Small intestine (tissue), 7 donors: ENCODE data around the gene ERC2. TPM values are rescaled to one million over a fixed set of nuclear protein-coding genes. Genes with fewer than 3 reads are reported as not detected.

Source experiments
- DNase-seq, 2 donors: peaks; one replicate each; pipeline versions ENCODE4 v3.0.0 to v3.0.0-alpha.2; 2013
- FAIRE-seq: peaks from 2 replicates; lab custom pipeline; 2012; peaks lifted over from hg19 to GRCh38; lab: Jason Lieb, UNC
- H3K27ac ChIP-seq, 3 donors: one replicate each; pipeline ENCODE4 v1.5.1; 2013; ENCODE audit warnings: low read length in 2 of 3, mild to moderate bottlenecking in 2 of 3, control low read depth in 1 of 3, inconsistent platforms in 1 of 3, low read depth in 1 of 3, moderate library complexity in 1 of 3
- H3K27me3 ChIP-seq, 3 donors: one replicate each; pipeline ENCODE4 v1.6.1; 2013; ENCODE audit warnings: low read length in 3 of 3, inconsistent platforms in 1 of 3; ENCODE audit not compliant: control insufficient read depth in 3 of 3, insufficient read depth in 3 of 3
- H3K36me3 ChIP-seq, 3 donors: one replicate each; pipeline ENCODE4 v1.6.1; 2013; ENCODE audit warnings: low read length in 3 of 3, inconsistent platforms in 1 of 3, low read depth in 1 of 3, mild to moderate bottlenecking in 1 of 3, moderate library complexity in 1 of 3; ENCODE audit not compliant: control insufficient read depth in 3 of 3, insufficient read depth in 2 of 3
- H3K4me1 ChIP-seq, 3 donors: one replicate each; pipeline ENCODE4 v1.6.1; 2013; ENCODE audit warnings: low read length in 2 of 3, inconsistent platforms in 1 of 3, low read depth in 1 of 3, mild to moderate bottlenecking in 1 of 3, moderate library complexity in 1 of 3; ENCODE audit not compliant: control insufficient read depth in 3 of 3, insufficient read depth in 2 of 3
- H3K4me3 ChIP-seq, 3 donors: one replicate each; pipeline ENCODE4 v1.5.1; 2013; ENCODE audit warnings: low read length in 3 of 3, control low read depth in 1 of 3, inconsistent platforms in 1 of 3, low read depth in 1 of 3, mild to moderate bottlenecking in 1 of 3, moderate library complexity in 1 of 3
- H3K9me3 ChIP-seq, 2 donors: one replicate each; pipeline ENCODE4 v1.6.1; 2013; ENCODE audit warnings: low read depth in 1 of 2, low read length in 1 of 2; ENCODE audit not compliant: control insufficient read depth in 2 of 2, insufficient read depth in 1 of 2
- WGBS, 3 donors: extraction: QIAGEN DNeasy Blood & Tissue Kit; methylation state at CpG; one replicate each; pipeline ENCODE4 v1.1.7; 2013; 5-methylcytosine and 5-hydroxymethylcytosine counted together
- polyA plus RNA-seq, 4 donors: library from polyadenylated mRNA; stranded (reverse) in 3 of 4; unstranded in 1 of 4; fragments of 200-250 nt in 3 of 4; fragments of 120-200 nt in 1 of 4; gene quantifications; one replicate each; pipeline versions ENCODE4 v1.2.1 to v1.2.3, GENCODE V29; 2013
- donor health status: healthy with polysubstance abuse.
- donor health status: control.
- donor health status: control.
- donor health status: Bipolar disorder and iron deficiency.
- donor health status: healthy.

Gene ERC2
- polyA plus RNA-seq, 4 donors: 0.73 to 2.0 TPM; not detected in 2

DNA sequence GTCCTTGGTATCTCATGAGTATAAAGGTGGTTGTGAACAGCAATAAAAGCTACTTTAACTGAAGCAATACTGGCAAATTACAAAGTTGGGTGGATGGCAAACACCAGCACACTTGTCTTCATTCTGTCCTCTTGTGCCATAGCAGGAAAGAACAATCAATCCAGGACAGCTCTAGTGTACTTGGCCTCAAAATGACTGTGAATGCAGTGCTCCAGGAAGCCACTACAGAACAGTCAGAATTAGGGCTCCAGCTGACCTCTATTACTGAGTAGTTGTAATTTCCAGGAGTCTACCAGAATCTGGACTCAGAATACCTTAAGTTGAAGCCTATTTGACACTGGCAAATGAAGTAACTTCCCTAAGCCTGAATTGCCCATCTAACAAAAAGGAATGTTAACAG lies 642.2 kb downstream of the ERC2 start:
- DNase-seq (no peak), FAIRE-seq (no peak)
- H3K27me3 ChIP-seq: no peaks in the 10 kb centered on the region
- no peaks in the 10 kb centered on the region for H3K9me3 ChIP-seq
- H3K27ac ChIP-seq: no peak overlapping the region
- no peaks in the 10 kb centered on the region for H3K36me3 ChIP-seq
- no peak overlapping the region for H3K4me3 ChIP-seq
- H3K4me1 ChIP-seq: no peaks in the 10 kb centered on the region

DNA sequence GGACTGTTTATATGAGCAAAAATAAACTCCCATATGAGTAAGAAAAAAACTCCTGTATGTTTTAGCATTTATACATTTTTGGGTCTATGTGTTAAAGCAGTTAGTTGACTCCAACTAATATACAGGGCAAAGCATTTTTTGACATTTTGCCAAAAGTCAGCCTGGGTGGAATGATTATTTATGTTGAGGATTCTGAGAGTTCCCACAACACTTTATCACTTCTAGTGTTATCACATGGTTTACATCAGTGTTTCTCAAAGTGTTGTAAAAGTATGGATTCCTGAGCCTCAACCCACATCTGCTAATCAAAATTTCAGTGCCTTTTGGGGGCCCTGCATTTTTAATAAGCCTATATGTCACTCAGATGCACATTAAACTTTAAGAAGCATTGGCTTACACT lies 643.9 kb downstream of the ERC2 start:
- Histone ChIP-seq H3K4me1 (no peaks in the 10 kb centered on the region), H3K4me3 (no peak overlapping the region), H3K9me3 (no peaks in the 10 kb centered on the region), H3K36me3 (no peaks in the 10 kb centered on the region), H3K27me3 (no peaks in the 10 kb centered on the region), H3K27ac (no peak overlapping the region)
- DNase-seq: no peak
- FAIRE-seq: no peak

DNA sequence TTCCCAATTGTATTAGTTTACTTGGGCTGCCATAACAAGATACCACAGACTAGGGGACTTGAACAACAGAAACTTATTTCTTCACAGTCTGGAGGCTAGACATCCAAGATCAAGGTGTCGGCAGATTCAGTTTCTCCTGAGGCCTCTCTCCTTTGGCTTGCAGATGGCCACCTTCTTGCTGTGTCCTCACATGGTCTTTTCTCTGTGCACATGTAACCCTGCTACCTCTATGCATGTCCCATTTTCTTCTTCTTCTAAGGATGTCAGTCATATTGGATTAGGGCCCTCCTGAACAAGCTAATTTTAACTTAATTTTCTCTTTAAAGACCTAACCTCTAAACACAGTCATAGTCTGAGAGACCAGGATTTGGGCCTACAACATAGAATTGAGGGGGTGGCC lies 644.4 kb downstream of the ERC2 start:
- no peaks in the 10 kb centered on the region for H3K9me3 ChIP-seq
- no peaks in the 10 kb centered on the region for H3K36me3 ChIP-seq
- no peak for DNase-seq
- H3K27me3 ChIP-seq: no peaks in the 10 kb centered on the region
- no peak overlapping the region for H3K4me3 ChIP-seq
- H3K4me1 ChIP-seq: no peaks in the 10 kb centered on the region
- FAIRE-seq: no peak
- H3K27ac ChIP-seq: no peak overlapping the region
- WGBS, 3 donors: 86 to 100% (median 100%) methylated on average over 1 of the region's 1 CpG

DNA sequence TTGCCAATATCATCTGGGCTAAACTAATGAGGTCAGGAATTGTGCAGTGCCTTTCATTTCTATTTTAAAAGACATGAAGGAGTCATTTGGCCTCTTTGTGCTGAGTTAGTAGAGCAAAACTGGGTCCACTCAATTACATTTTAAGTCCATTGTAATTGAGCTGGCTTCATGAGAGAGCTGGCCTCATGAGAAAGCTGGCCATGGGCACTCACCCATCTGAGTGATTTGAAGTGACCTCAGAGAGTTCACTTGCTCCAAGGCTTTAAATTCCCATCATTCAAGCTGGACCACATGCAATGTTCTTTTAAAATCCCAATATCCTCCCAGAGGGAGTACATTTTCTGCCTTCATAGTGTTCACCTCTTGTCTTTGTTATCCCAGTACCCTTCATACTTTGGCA lies 645.3 kb downstream of the ERC2 start:
- H3K4me3 ChIP-seq: no peak overlapping the region
- H3K27me3 ChIP-seq: no peaks in the 10 kb centered on the region
- H3K36me3 ChIP-seq: no peaks in the 10 kb centered on the region
- FAIRE-seq (no peak), DNase-seq (no peak)
- no peaks in the 10 kb centered on the region for H3K9me3 ChIP-seq
- no peaks in the 10 kb centered on the region for H3K4me1 ChIP-seq
- no peak overlapping the region for H3K27ac ChIP-seq

DNA sequence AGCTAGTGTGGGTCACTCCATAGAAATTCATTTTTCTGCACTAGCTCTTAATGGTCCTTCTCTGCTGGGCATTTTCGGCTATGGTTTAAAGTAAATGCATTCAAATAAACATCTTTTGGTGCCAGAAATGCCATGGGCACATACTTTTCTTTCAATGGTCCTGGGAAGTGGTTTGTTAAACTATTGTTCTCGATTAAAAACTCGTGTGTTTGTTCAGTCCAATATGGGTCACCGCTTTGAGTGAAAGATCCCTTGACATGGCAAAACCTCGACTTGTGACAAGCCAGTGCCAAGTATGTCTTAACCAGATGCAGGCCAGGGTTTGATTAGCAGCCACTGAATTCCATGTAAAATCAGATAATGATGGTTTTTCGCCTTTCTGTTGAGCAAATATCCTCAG lies 649.3 kb downstream of the ERC2 start:
- WGBS, 3 donors: 68 to 83% (median 72%) methylated on average over 6 of the region's 6 CpGs

DNA sequence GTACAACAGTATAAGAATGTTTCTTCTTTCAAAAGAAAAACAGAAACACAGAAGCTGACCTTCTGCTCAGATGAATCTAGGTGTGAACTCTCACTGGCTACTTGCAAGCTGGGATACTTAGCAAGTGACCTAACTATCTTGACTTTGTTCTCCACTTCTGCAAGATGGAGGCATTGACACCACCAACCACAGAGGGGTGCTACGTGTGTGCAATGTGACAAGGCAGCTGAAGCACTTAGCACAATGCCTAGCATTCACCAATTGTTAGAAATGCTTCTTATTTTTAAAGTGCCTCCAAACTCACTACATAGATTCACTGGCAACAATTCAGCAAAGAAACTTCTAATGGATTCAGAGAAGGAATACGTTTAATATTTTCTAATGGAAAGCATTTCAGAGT lies 649.8 kb downstream of the ERC2 start:
- H3K4me3 ChIP-seq: no peak overlapping the region
- no peaks in the 10 kb centered on the region for H3K4me1 ChIP-seq
- DNase-seq (no peak), FAIRE-seq (no peak)
- no peaks in the 10 kb centered on the region for H3K27me3 ChIP-seq
- H3K9me3 ChIP-seq: no peaks in the 10 kb centered on the region
- H3K27ac ChIP-seq: no peak overlapping the region
- no peaks in the 10 kb centered on the region for H3K36me3 ChIP-seq
- 53 to 73% (median 66%) methylated on average over 2 of the region's 2 CpGs for WGBS, 3 donors

More for the DNA sequence above, 649.3 kb downstream of the ERC2 start:
- no peak overlapping the region for H3K4me3 ChIP-seq
- no peaks in the 10 kb centered on the region for H3K27me3 ChIP-seq
- FAIRE-seq: no peak
- H3K4me1 ChIP-seq: no peaks in the 10 kb centered on the region
- no peak for DNase-seq
- no peaks in the 10 kb centered on the region for H3K9me3 ChIP-seq
- H3K36me3 ChIP-seq: no peaks in the 10 kb centered on the region
- H3K27ac ChIP-seq: no peak overlapping the region

DNA sequence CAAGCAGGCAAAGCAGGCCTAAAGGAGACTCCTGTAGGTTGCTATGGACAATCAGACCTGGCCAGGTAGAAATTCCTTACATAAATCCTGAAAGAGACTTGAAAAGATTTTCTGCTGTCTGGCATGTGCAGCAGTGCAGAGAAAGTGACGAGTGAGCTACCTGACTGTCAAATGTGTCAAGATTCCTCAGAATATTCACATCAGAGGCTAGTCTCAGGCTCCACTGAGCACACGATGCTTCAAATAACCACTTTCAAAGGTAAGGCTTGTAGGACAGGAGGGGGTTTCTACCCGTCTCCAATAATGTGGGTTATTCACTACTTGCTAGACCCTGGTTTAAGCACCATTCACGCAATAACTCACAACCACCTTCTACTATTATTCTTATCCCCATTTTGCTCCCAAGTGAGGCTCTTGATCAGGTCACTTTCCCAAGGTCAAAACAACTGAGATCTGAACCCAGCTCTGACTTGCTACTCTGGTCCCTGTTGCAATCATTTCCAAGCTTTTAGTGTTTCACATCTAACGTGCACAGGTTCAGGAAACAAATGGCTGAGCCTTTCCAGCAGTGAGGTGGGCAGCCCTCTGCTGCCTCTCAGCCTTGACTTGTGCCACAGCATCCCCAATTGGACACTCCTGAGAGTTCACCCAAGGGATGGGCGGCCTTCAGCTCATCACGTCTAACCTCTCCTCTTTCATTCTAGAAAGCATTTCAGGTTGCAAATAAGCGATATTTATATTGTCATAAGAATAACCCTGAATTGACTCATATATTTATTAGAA lies 651.3 kb downstream of the ERC2 start:
- Histone ChIP-seq H3K4me1 (no peaks in the 10 kb centered on the region), H3K4me3 (no peak overlapping the region), H3K27ac (no peak overlapping the region), H3K27me3 (no peaks in the 10 kb centered on the region), H3K9me3 (no peaks in the 10 kb centered on the region), H3K36me3 (no peaks in the 10 kb centered on the region)
- 70 to 84% (median 72%) methylated on average over 8 of the region's 8 CpGs for WGBS, 3 donors
- no peak for DNase-seq
- no peak for FAIRE-seq

DNA sequence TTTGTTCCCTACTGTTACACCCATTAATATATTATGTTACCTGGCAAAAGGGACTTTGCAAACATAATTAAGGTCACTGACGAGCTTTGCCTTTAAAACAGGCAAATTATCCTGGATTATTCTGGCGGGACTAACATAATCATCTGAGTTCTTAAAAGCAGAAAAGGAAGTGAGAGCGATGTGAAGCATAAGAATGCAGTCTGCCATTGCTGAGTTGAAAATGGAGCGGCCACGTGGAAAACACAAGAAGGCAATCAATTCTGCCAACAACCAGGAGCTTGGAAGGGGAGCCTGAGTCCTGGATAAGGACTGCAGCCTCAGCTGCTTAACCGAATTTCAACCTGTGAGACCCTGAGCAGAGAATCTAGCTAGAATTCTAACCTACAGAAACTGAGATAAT lies 653.0 kb downstream of the ERC2 start:
- Histone ChIP-seq H3K27ac (no peak overlapping the region), H3K4me1 (no peaks in the 10 kb centered on the region), H3K36me3 (no peaks in the 10 kb centered on the region), H3K27me3 (no peaks in the 10 kb centered on the region), H3K4me3 (no peak overlapping the region), H3K9me3 (no peaks in the 10 kb centered on the region)
- no peak for DNase-seq
- 74 to 84% (median 76%) methylated on average over 6 of the region's 6 CpGs for WGBS, 3 donors
- FAIRE-seq: no peak
